H1 (cell line): ENCODE results near the gene PAQR5.

ENCODE experiments used
- CTCF ChIP-seq, 3 experiments: IDR thresholded peaks; 1 replicate in 2 of 3; 2 replicates in 1 of 3; pipeline versions ENCODE4 v1.5.1 to v1.6.1; 2011; ENCODE audit warnings: low read length in 3 of 3, mild to moderate bottlenecking in 3 of 3, inconsistent platforms in 2 of 3, low read depth in 1 of 3, moderate library complexity in 1 of 3; ENCODE audit not compliant: insufficient read depth in 1 of 3; ENCODE audit errors: control extremely low read depth in 1 of 3
- RAD21 ChIP-seq, 2 experiments: IDR thresholded peaks in 1 of 2; conservative IDR thresholded peaks in 1 of 2; 2 replicates each; pipeline ENCODE4 v1.6.1; 2011; ENCODE audit warnings: low read depth in 2 of 2, low read length in 2 of 2, improper control_type of control experiment in 1 of 2, inconsistent platforms in 1 of 2, mild to moderate bottlenecking in 1 of 2, moderate library complexity in 1 of 2

GRCh38 chr15:69296606-69297005 lies 2.1 kb upstream of the PAQR5 start:
- no peak for TF ChIP-seq CTCF (IDR thresholded peaks at IDR 0.05; ENCODE audit: control extremely low read depth in 1 of 3, insufficient read depth in 1 of 3, low read depth in 1 of 3, low read length in 3 of 3)
- no peak for TF ChIP-seq RAD21 (IDR thresholded peaks at IDR 0.05 in 1 of 2, conservative IDR thresholded peaks at IDR 0.05 in 1 of 2; ENCODE audit: low read depth in 2 of 2, low read length in 2 of 2)
